Body of pancreas (tissue), 4 donors: ENCODE measurements around the gene IKZF1. TPM values are rescaled to one million over a fixed set of nuclear protein-coding genes. Genes with fewer than 3 reads are reported as not detected.

ENCODE experiments used
- ATAC-seq: fragments of 150-250 bp; one replicate; pipeline ENCODE4 v1.9.1; 2016
- DNase-seq, 4 donors: peaks; one replicate each; pipeline ENCODE4 v3.0.0-alpha.2; 2019
- H3K27ac ChIP-seq, 4 donors: fragments of 200-600 bp; sonication (generic); 1 replicate in 3 of 4; 2 replicates in 1 of 4; pipeline versions ENCODE4 v1.5.1 to v1.6.1; 2016 to 2019; ENCODE audit warnings: mild to moderate bottlenecking in 1 of 4, mixed read lengths in 1 of 4, moderate library complexity in 1 of 4
- H3K27me3 ChIP-seq, 2 donors: fragments of 200-600 bp; sonication (generic); one replicate each; pipeline ENCODE4 v1.6.0; 2016; ENCODE audit warnings: mild to moderate bottlenecking in 1 of 2
- H3K36me3 ChIP-seq, 2 donors: fragments of 200-600 bp; sonication (generic); replicated peaks in 1 of 2; 2 replicates each; pipeline ENCODE4 v1.5.1; 2016; ENCODE audit warnings: low read depth in 2 of 2; ENCODE audit not compliant: insufficient read depth in 1 of 2
- H3K4me1 ChIP-seq: fragments of 200-600 bp; sonication (generic); one replicate; pipeline ENCODE4 v1.6.0; 2016
- H3K4me3 ChIP-seq, 2 donors: fragments of 200-600 bp; sonication (generic); 1 replicate in 1 of 2; 2 replicates in 1 of 2; pipeline ENCODE4 v1.5.1; 2016 to 2019
- H3K9me3 ChIP-seq, 3 donors: fragments of 200-600 bp; sonication (generic); 1 replicate in 2 of 3; 2 replicates in 1 of 3; pipeline ENCODE4 v1.5.1; 2016
- POLR2A ChIP-seq, 3 donors: fragments of 450-650 bp; IDR thresholded peaks; one replicate each; pipeline ENCODE4 v1.6.1; 2016; ENCODE audit warnings: antibody characterized with exemption in 3 of 3, mild to moderate bottlenecking in 2 of 3
- WGBS, 2 donors: methylation state at CpG; one replicate each; pipeline ENCODE4 v1.1.5; 2017; 5-methylcytosine and 5-hydroxymethylcytosine counted together
- intact Hi-C: fragments of 100-400 bp; cut with DNase I; formaldehyde crosslinking; loops from one replicate; pipeline ENCODE4 v1.15.1; 2023
- total RNA-seq, 2 donors: library from RNA; depleted of rRNA; stranded (reverse); fragments of >200 nt; gene quantifications; one replicate each; pipeline ENCODE4 v1.1.0, GENCODE V29; 2016
- TF ChIP-seq, protein P1 (sequence below), 7 experiments: fragments of 450-650 bp in 4 of 7; fragments of 200-600 bp in 3 of 7; sonication (generic) in 3 of 7; IDR thresholded peaks; one replicate each; pipeline ENCODE4 v1.5.1; 2016 to 2019; ENCODE audit warnings: antibody characterized with exemption in 7 of 7

The IKZF1 gene
- total RNA-seq, 2 donors from 2014 or later: 3.9 to 16.5 TPM

DNA sequence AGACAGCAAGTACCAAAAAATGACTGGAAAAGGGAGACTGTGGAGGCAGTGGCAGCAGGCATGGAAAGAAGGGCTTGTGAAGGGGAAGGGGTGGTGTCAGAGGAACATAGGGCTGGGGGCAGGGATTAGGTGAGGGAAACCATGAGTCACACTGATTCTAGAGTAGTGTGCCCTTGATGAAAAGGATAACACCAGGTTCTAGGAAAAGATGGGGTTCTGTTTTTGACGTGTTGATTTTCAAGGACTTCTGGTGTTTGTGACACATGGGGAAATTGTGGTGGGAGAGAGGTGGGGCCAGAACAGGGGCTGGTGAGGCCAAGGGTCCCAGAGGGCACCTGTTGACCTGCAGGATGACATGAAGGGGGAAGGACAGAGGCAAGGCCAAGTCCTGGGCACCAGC is 88.6 kb downstream of the IKZF1 start:
- H3K36me3 ChIP-seq: no peaks in the 10 kb centered on the region
- 26 to 30% methylated on average over 1 of the region's 1 CpG for WGBS, 2 donors
- no peaks in the 10 kb centered on the region for H3K9me3 ChIP-seq
- H3K4me1 ChIP-seq: no peaks in the 10 kb centered on the region
- no peak for TF ChIP-seq POLR2A (IDR thresholded peaks at IDR 0.05)
- TF ChIP-seq, protein P1, sequence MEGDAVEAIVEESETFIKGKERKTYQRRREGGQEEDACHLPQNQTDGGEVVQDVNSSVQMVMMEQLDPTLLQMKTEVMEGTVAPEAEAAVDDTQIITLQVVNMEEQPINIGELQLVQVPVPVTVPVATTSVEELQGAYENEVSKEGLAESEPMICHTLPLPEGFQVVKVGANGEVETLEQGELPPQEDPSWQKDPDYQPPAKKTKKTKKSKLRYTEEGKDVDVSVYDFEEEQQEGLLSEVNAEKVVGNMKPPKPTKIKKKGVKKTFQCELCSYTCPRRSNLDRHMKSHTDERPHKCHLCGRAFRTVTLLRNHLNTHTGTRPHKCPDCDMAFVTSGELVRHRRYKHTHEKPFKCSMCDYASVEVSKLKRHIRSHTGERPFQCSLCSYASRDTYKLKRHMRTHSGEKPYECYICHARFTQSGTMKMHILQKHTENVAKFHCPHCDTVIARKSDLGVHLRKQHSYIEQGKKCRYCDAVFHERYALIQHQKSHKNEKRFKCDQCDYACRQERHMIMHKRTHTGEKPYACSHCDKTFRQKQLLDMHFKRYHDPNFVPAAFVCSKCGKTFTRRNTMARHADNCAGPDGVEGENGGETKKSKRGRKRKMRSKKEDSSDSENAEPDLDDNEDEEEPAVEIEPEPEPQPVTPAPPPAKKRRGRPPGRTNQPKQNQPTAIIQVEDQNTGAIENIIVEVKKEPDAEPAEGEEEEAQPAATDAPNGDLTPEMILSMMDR (IDR thresholded peaks at IDR 0.05): no peak
- H3K27me3 ChIP-seq: no peaks in the 10 kb centered on the region
- no peak overlapping the region for H3K4me3 ChIP-seq
- DNase-seq (no peak), ATAC-seq (no peak)
- H3K27ac ChIP-seq: no peak overlapping the region
- intact Hi-C loops: no loop called here

DNA sequence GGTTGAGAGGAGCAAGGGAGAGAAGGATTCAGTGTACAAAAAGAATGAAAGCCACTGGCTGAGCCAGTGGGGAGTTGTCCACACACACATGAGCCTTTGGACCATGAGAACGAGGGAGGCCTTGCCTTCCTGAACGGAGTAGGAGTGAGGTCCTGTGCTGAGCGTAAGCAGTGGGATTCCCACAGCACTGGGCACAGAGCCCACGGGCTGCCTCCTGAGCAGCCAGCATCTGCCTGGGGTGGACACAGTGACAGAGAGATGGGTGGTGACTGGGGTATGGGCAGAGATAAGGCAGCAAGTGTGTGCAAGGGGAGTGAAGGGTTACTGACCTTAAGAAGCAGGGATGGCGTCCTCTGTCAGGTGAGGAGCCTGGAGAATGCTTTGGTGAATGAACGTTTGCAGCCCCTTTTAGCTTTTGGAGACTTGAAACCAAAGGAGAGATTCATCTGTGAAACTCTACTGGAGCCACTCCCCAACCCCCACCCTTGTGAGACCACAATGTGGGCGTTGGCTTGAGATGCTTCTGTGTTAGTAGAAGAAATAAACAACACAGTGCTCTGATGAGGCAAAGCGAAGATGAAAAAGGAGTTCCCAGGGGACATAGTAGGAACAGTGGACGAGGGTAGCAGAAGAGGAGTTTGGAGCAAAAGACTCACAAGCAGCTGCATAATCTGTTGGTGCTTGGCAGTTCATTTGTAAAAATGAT is 89.2 kb downstream of the IKZF1 start:
- 52 to 58% methylated on average over 9 of the region's 9 CpGs for WGBS, 2 donors
- no peak for DNase-seq
- TF ChIP-seq, protein P1 (IDR thresholded peaks at IDR 0.05): no peak
- no peak for TF ChIP-seq POLR2A (IDR thresholded peaks at IDR 0.05)
- Histone ChIP-seq H3K9me3 (no peaks in the 10 kb centered on the region), H3K36me3 (no peaks in the 10 kb centered on the region), H3K27ac (no peak overlapping the region), H3K4me3 (no peak overlapping the region), H3K4me1 (no peaks in the 10 kb centered on the region), H3K27me3 (no peaks in the 10 kb centered on the region)
- intact Hi-C loops: no loop called here
- no peak for ATAC-seq

DNA sequence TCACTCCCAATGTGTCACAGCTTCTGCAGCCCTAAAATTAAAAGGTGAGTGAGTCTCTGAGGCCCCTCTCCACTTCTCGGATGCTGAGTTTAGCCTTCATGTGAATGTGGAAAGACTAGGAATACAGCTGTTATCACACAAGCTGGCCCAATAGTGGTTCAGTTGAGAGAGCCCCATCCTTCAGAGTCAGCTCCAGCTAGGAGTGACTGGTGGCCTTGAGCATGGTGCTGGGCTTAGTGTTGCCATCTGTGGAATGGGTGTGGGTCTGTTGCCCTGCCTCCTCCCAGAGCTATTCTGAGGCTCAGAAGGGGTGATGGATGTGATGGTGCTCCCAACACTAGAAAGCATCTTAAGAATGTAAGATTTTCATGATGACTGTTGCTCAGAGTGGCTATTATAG is 89.8 kb downstream of the IKZF1 start:
- ATAC-seq (no peak), DNase-seq (no peak)
- TF ChIP-seq, protein P1 (IDR thresholded peaks at IDR 0.05): no peak
- no peak for TF ChIP-seq POLR2A (IDR thresholded peaks at IDR 0.05)
- Histone ChIP-seq H3K27ac (no peak overlapping the region), H3K4me1 (no peaks in the 10 kb centered on the region), H3K36me3 (no peaks in the 10 kb centered on the region), H3K27me3 (no peaks in the 10 kb centered on the region), H3K9me3 (no peaks in the 10 kb centered on the region), H3K4me3 (no peak overlapping the region)
- WGBS, 2 donors: 93 to 100% methylated on average over 1 of the region's 1 CpG
- intact Hi-C loops: no loop called here

DNA sequence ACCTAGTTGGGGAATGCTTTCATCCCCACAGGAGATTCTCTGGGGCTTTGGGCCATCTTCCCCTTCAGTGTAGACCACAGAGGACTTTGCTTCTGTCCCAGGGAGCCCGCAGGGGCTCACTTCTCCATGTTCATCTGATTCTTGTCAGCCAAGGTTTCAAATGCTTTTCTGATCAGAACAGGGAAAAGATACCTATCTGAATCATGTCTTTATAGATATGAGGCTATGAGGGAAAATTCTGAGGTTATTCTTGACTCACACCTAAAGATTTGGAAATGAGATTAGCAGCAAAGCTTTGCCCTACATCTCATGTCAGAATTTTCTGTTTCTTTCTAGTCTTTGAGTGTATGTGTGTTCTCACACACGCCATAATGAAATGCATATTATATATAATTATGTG is 92.3 kb downstream of the IKZF1 start:
- 72 to 78% methylated on average over 2 of the region's 2 CpGs for WGBS, 2 donors
- intact Hi-C loops: no loop called here
- Histone ChIP-seq H3K27me3 (no peaks in the 10 kb centered on the region), H3K4me1 (peaks cover 8% of the 10 kb centered on the region), H3K27ac (no peak overlapping the region), H3K4me3 (no peak overlapping the region), H3K9me3 (no peaks in the 10 kb centered on the region), H3K36me3 (no peaks in the 10 kb centered on the region)
- no peak for TF ChIP-seq POLR2A (IDR thresholded peaks at IDR 0.05)
- TF ChIP-seq, protein P1 (IDR thresholded peaks at IDR 0.05): no peak
- DNase-seq (no peak), ATAC-seq (no peak)
